IMR-90 (cell line): ENCODE results near the gene CTRL. TPM values are rescaled to one million over a fixed set of nuclear protein-coding genes. Genes with fewer than 3 reads are reported as not detected.
"Not testable (repeated sequence)": the region's sequence is repeated elsewhere in the genome, so short reads cannot be mapped to it uniquely, and the experiment has no call there.

Source experiments
- ATAC-seq: fragments of 200-7000 bp; cut with Tn5 transposase; 2 replicates; pipeline ENCODE4 v1.9.1; 2020; ENCODE audit warnings: low read depth, mild to moderate bottlenecking, moderate library complexity
- BruUV-seq: library from RNA; stranded (reverse); fragments of 400-500 nt; replicated peaks from 2 replicates; lab custom pipeline; 2021; lab: Mats Ljungman, UMichigan
- CTCF ChIA-PET: fragments of 300-600 bp; formaldehyde crosslinking; extraction: SDS; loops from one replicate; lab custom pipeline; 2021; ENCODE audit warnings: antibody characterized with exemption; lab: Yijun Ruan, JAX
- POLR2A ChIA-PET: fragments of 300-600 bp; sonication (Branson Sonifier 250); formaldehyde crosslinking; loops from one replicate; lab custom pipeline; 2022; ENCODE audit warnings: antibody characterized with exemption; ENCODE audit not compliant: unreplicated experiment; lab: Charles Lee
- DNase-seq: peaks from one replicate; pipeline ENCODE4 v3.0.0; 2013
- H2AFZ ChIP-seq: replicated peaks from 2 replicates; pipeline ENCODE3; 2013; ENCODE audit warnings: low read length, mild to moderate bottlenecking; ENCODE audit not compliant: poor library complexity
- H2AK5ac ChIP-seq: 2 replicates; pipeline ENCODE4 v1.6.1; 2013; ENCODE audit warnings: low read depth, low read length, inconsistent platforms
- H2AK9ac ChIP-seq: replicated peaks from 2 replicates; pipeline ENCODE3; 2013; ENCODE audit warnings: mild to moderate bottlenecking, low read depth, low read length, moderate library complexity; ENCODE audit not compliant: poor library complexity
- H2BK120ac ChIP-seq: 2 replicates; pipeline ENCODE4 v1.6.1; 2013; ENCODE audit warnings: low read depth, low read length, inconsistent platforms
- H2BK15ac ChIP-seq: 3 replicates; pipeline ENCODE4 v1.6.1; 2013; ENCODE audit warnings: low read depth, low read length, inconsistent platforms
- H2BK20ac ChIP-seq: 2 replicates; pipeline ENCODE4 v1.6.1; 2013; ENCODE audit warnings: low read depth, mild to moderate bottlenecking, inconsistent platforms, low read length, moderate library complexity
- H2BK5ac ChIP-seq: 2 replicates; pipeline ENCODE4 v1.6.1; 2013; ENCODE audit warnings: mild to moderate bottlenecking, low read depth, low read length, inconsistent platforms; ENCODE audit not compliant: poor library complexity, severe bottlenecking
- H3K14ac ChIP-seq: replicated peaks from 2 replicates; pipeline ENCODE4 v1.6.1; 2013; ENCODE audit warnings: low read depth, low read length, inconsistent platforms
- H3K18ac ChIP-seq: 2 replicates; pipeline ENCODE4 v1.6.1; 2013; ENCODE audit warnings: low read depth, low read length, control low read depth
- H3K23ac ChIP-seq: 2 replicates; pipeline ENCODE4 v1.6.1; 2013; ENCODE audit warnings: low read depth, low read length, inconsistent platforms
- H3K27ac ChIP-seq: 2 replicates; pipeline ENCODE4 v1.5.1; 2013; ENCODE audit warnings: mild to moderate bottlenecking, control low read depth, low read length; ENCODE audit not compliant: insufficient read depth
- H3K27me3 ChIP-seq: 2 replicates; pipeline ENCODE4 v1.6.1; 2013; ENCODE audit warnings: low read length; ENCODE audit not compliant: control insufficient read depth, insufficient read depth
- H3K36me3 ChIP-seq: 2 replicates; pipeline ENCODE4 v1.6.1; 2013; ENCODE audit warnings: low read length, mixed read lengths; ENCODE audit not compliant: control insufficient read depth, insufficient read depth
- H3K4ac ChIP-seq: 2 replicates; pipeline ENCODE4 v1.6.1; 2013; ENCODE audit warnings: low read depth, low read length, inconsistent platforms
- H3K4me1 ChIP-seq: 2 replicates; pipeline ENCODE4 v1.6.1; 2013; ENCODE audit warnings: low read length, mixed read lengths; ENCODE audit not compliant: control insufficient read depth, insufficient read depth
- H3K4me2 ChIP-seq: 2 replicates; pipeline ENCODE4 v1.6.1; 2013; ENCODE audit warnings: low read depth, mild to moderate bottlenecking, control low read depth, low read length, moderate library complexity
- H3K4me3 ChIP-seq: 2 replicates; pipeline ENCODE4 v1.5.1; 2013; ENCODE audit warnings: low read depth, mild to moderate bottlenecking, control low read depth, low read length, moderate library complexity; ENCODE audit not compliant: insufficient read depth
- H3K56ac ChIP-seq: 2 replicates; pipeline ENCODE4 v1.6.1; 2013; ENCODE audit warnings: low read length, inconsistent platforms; ENCODE audit not compliant: insufficient read depth; ENCODE audit errors: extremely low read depth
- H3K79me1 ChIP-seq, 2 experiments: 2 replicates each; pipeline ENCODE4 v1.6.1; 2013; ENCODE audit warnings: low read length in 2 of 2, inconsistent platforms in 1 of 2, low read depth in 1 of 2
- H3K9ac ChIP-seq: 2 replicates; pipeline ENCODE4 v1.6.1; 2013; ENCODE audit warnings: low read depth, low read length, control low read depth
- H3K9me1 ChIP-seq: 2 replicates; pipeline ENCODE4 v1.6.1; 2013; ENCODE audit warnings: low read length, inconsistent platforms; ENCODE audit not compliant: insufficient read depth
- H3K9me3 ChIP-seq: 2 replicates; pipeline ENCODE4 v1.6.1; 2013; ENCODE audit warnings: low read length; ENCODE audit not compliant: control insufficient read depth, insufficient read depth
- H4K20me1 ChIP-seq: 2 replicates; pipeline ENCODE4 v1.6.1; 2013; ENCODE audit warnings: low read length, inconsistent platforms; ENCODE audit not compliant: insufficient read depth
- H4K5ac ChIP-seq: 2 replicates; pipeline ENCODE4 v1.6.1; 2013; ENCODE audit warnings: mild to moderate bottlenecking, low read depth, low read length, control low read depth
- H4K8ac ChIP-seq, 2 experiments: 2 replicates each; pipeline ENCODE4 v1.6.1; 2013; ENCODE audit warnings: low read depth in 2 of 2, low read length in 2 of 2, control low read depth in 1 of 2, inconsistent platforms in 1 of 2
- H4K91ac ChIP-seq: 2 replicates; pipeline ENCODE4 v1.6.1; 2013; ENCODE audit warnings: low read depth, low read length, inconsistent platforms; ENCODE audit not compliant: insufficient read depth
- CHD1 ChIP-seq: IDR thresholded peaks from 2 replicates; pipeline ENCODE4 v1.6.1; 2012; ENCODE audit warnings: low read depth, low read length, improper control_type of control experiment
- MAFK ChIP-seq: IDR thresholded peaks from 2 replicates; pipeline ENCODE4 v1.6.1; 2012; ENCODE audit warnings: low read depth, low read length, improper control_type of control experiment
- RAD21 ChIP-seq: IDR thresholded peaks from 2 replicates; pipeline ENCODE4 v1.6.1; 2012; ENCODE audit warnings: low read length, improper control_type of control experiment
- WGBS, 2 experiments: methylation state at CpG; one replicate each; pipeline versions ENCODE4 v1.1.5 to v1.1.7; 2013; ENCODE audit warnings: missing lambda C conversion rate in 2 of 2; ENCODE audit not compliant: insufficient read length in 1 of 2; ENCODE audit errors: extremely low coverage in 2 of 2; 5-methylcytosine and 5-hydroxymethylcytosine counted together
- dilution Hi-C: fragments of 300-500 bp; cut with HindIII; formaldehyde crosslinking; loops from one replicate; pipeline ENCODE4 v1.14.3; 2018; ENCODE audit warnings: low sequenced_read_pairs; ENCODE audit not compliant: unreplicated experiment
- in situ Hi-C: fragments of 300-500 bp; cut with MboI; formaldehyde crosslinking; loops from 3 replicates; pipeline ENCODE4 v1.14.3; 2019; ENCODE audit warnings: low sequenced_read_pairs, inconsistent platforms, mixed read lengths
- intact Hi-C: fragments of 100-400 bp; cut with micrococcal nuclease; formaldehyde crosslinking; loops from 2 replicates; pipeline ENCODE4 v1.10.0; 2022
- polyA plus RNA-seq, 3 experiments: library from polyadenylated mRNA; depleted of rRNA; stranded (reverse); fragments of >200 nt; gene quantifications; 2 replicates each; pipeline ENCODE4 v1.2.3, GENCODE V29; 2012; ENCODE audit warnings: low replicate concordance in 1 of 3
- total RNA-seq: library from RNA; depleted of rRNA; stranded (reverse); fragments of >200 nt; gene quantifications from 2 replicates; pipeline ENCODE4 v1.2.3, GENCODE V29; 2012

Gene CTRL
- total and polyA plus RNA-seq, 2 of the 4 experiments (the other 2 are of a cell fraction): 0.18 to 1.1 TPM

- TF ChIP-seq CHD1 (no peak), MAFK (no peak), RAD21 (no peak)
Observed at GRCh38 chr16:67939507-67940445, 8.1 kb upstream of the CTRL start (continued).

- H2AK9ac ChIP-seq, DNase-seq, H3K9ac ChIP-seq, POLR2A ChIA-PET, H3K56ac ChIP-seq, H4K91ac ChIP-seq, H2BK20ac ChIP-seq, H3K27ac ChIP-seq, H3K9me3 ChIP-seq, CTCF ChIA-PET, H3K27me3 ChIP-seq, dilution Hi-C loops, H3K4me3 ChIP-seq, H2AFZ ChIP-seq, H4K8ac ChIP-seq, H3K18ac ChIP-seq, H2AK5ac ChIP-seq, ATAC-seq, H2BK15ac ChIP-seq, H3K23ac ChIP-seq, H3K14ac ChIP-seq, H3K4me2 ChIP-seq, BruUV-seq, H2BK120ac ChIP-seq, H3K4ac ChIP-seq, H2BK5ac ChIP-seq, H4K5ac ChIP-seq: not testable (repeated sequence)
- Histone ChIP-seq H3K9me1 (peaks cover 12% of the 10 kb centered on the region), H3K36me3 (peaks cover 35% of the 10 kb centered on the region), H3K4me1 (peaks cover 11% of the 10 kb centered on the region), H4K20me1 (peaks cover 31% of the 10 kb centered on the region), H3K79me1 (peaks cover 14 to 65% of the 10 kb centered on the region in 2 experiments; a peak in 3 of 4 replicates)
- intact Hi-C loops: loop anchor here (5.0 kb wide), 1 partner anchor 375 kb away; the partner anchor contains the start of gene CTCF
- in situ Hi-C loops: loop anchor here (25.0 kb wide), 1 partner anchor 400 kb away; the partner anchor contains the start of gene RIPOR1
- WGBS, 2 experiments: 100% methylated on average over 1 of the region's 5 CpGs; no CpG with 5 or more reads in 1 of the 2 experiments
Observed at GRCh38 chr16:67937713-67938112, 6.1 kb upstream of the CTRL start.
